ENCODE measurements around the gene IL10RA.
A peak's percentile ranks its signal among the peaks of the same experiment; 100 is the strongest.
"Not testable (repeated sequence)": the region's sequence is repeated elsewhere in the genome, so short reads cannot be mapped to it uniquely, and the experiment has no call there.

IL10RA gene

DNA sequence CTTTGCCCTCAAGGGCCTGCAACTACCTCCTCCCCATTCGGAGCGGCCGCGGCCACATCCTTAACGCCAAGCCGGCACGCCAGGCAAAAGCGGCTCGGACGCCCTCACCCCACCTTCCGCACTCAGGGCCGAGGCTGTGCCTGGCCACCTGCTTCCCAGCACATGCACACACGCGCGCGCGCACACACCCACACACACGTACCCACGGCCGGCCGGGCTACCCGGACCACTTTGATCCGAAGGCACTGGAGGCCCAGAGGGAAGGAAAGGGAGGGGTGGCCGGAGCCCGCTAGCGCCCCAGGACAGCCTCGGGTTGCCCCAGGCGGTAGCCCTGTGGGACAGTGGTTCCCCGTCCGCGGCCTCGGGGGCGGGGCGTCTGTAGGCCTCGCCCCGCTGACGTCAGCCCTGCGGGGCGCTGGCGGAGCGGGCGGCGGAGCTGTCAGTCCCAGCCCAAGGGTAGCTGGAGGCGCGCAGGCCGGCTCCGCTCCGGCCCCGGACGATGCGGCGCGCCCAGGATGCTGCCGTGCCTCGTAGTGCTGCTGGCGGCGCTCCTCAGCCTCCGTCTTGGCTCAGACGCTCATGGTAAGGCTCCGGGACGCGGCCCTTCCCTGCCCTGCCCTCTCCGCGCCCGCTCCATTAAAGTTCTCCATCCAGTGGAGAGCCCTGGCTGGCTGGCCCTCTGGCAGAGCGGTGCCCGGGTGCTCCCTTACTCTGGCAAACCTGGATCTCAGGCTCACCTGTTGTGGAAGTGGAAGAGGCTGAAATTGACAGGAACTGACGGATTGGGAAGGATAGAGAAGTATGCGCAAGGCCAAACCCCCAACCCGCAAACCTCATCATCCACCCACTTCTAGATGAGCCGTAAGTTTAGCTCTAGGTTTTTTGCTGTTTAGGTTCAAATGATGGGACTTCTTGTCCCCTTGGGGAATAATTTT is at the start of gene IL10RA:
Gene IL10RA, plus strand, starts transcription at position 442 of the 935 bp plus-strand sequence. Its CDS starts 74 bp downstream, at position 516.
- peak; percentile 75 for DNase-seq (ENCODE audit: low spot score)

DNA sequence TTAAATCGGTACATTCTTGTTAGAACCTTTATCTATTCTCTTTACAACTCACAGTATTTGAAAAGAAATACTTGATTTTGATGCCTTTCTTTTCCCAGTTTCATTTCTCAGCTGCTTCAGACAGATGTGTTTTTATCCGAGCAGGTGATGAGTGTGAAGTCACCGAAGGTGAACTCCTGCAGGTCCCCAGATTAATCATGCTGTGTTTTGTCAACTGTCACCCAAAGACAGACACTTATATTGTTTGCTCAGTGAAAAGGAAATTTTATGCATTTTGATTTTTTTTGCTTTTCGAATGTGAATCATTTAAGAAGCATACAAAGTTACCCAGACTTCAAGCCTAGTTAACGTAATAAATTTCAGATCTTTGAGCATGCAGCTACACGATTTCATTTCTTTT is 49.2 kb upstream of the IL10RA start:
- no peak for DNase-seq (ENCODE audit: low spot score)

GRCh38 chr11:117940736-117941135 is 45.5 kb upstream of the IL10RA start:
- DNase-seq (ENCODE audit: low spot score) = no peak

- DNase-seq (ENCODE audit: low spot score) = peak; percentile 51
Observed at GRCh38 chr11:117941163-117941707, 45.0 kb upstream of the IL10RA start.

GRCh38 chr11:117941976-117942654 is 44.1 kb upstream of the IL10RA start:
- no peak for DNase-seq (ENCODE audit: low spot score)

DNA sequence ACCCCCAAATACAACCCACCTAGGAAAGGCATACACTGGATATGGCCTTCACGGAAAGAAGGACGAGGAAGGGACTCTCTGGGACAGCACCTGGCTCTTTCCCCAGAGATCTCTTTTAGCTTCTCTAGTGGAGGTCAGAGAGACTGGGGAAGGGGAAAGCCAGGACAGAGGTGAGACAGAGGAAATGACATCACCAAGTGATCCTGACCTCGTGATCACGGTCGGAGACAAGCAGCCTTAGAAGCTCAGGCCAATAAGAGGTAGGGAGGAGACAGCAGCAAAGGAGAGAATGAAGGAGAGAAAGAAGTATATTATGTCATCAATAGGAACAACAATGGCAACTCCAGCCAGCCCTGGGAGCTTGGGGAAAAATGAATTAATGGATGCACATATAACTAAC is 41.6 kb upstream of the IL10RA start:
- DNase-seq (ENCODE audit: low spot score) = no peak

- DNase-seq (ENCODE audit: low spot score) = no peak
Observed at GRCh38 chr11:117945047-117945810, 41.0 kb upstream of the IL10RA start.

DNA sequence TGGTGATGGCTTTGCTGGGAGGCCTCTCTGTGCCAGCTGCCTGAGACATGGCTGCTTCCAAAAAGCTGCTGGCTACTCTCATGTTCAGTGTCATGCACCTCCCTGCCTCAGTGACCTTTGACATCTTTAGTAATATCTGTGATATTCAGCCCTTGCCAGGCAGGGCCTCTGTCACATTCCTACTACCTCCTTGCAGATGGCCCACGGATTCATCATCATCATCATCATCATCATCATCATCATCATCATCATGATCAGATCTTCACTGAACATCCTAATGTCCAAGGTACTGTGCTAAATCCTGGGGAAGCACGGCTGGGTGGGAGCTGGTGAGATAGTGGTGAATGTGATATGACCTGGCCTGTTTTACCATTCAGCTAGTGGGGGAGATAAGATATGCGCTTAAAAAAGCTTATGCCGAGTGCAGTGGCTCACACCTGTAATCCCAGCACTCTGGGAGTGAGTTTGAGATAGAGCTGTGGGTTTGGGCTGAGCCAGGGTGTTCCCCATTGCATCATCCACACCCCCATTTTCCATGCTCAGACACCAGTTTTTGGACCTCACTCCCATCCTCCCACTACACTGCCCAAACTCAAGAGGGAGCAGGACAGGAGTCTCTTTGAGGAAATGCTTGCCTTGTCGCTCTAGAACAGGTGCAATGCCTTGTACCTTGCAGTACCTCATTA is 39.9 kb upstream of the IL10RA start:
- no peak for DNase-seq (ENCODE audit: low spot score)

DNA sequence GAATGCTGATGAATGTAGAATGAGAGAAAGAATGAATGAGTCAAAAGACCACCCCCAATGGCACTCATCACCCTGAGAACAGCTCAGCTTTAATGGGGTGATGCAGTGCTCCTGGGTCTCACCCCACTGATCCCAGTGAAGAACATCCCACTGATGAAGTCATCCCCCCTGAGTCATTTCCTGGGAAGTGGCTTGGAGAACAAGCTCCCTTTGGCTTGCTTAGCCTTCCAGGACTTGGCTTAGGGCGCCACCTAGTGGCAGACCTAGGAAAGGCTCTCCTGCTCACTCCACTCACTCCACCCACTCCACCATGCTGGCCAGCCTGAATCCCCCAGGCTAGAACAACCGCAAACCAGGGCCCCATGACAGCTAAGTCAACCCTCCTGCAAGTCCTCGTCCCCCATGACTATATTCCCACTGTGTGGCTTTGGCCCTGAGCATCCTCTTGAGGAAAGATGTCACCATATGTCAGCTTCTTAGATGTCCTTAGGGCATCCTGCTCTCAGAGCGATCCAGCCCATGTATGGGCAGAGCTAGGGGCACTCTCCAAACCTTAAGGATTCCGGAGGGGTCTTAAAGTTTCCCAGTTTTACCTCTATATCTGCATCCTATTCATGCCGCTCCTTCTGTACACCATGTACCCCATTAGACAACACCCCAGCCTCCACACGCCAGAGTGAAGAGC is 39.2 kb upstream of the IL10RA start:
- peak; percentile 91 for DNase-seq (ENCODE audit: low spot score)

DNA sequence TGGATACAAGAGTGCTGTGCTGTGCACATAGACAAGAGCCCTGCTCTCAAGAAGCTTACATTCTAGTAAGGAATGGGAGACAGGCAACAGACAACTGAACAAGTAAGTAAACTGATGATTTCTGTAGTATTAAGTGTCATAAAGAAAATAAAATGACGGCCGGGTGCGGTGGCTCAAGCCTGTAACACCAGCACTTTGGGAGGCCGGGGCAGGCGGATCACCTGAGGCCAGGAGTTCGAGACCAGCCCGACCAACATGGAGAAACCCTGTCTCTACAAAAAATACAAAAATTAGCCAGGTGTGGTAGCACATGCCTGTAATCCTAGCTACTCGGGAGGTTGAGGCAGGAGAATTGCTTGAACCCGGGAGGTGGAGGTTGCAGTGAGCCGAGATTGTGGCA is 38.4 kb upstream of the IL10RA start:
- DNase-seq (ENCODE audit: low spot score) = not testable (repeated sequence)

DNA sequence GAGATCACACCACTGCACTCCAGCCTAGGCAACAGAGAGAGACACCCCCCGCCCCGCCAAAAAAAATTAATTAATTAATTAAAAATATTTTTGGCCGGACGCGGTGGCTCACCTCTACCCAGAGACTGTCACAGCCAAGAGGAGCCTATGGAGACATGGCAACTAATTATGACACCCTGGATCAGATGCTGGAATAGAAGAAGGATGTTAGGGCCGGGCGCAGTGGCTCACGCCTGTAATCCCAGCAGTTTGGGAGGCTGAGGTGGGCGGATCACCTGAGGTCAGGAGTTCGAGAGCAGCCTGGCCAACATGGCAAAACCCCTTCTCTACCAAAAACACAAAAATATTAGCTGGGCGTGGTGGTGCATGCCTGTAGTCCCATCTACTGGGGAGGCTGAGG is 37.7 kb upstream of the IL10RA start:
- DNase-seq (ENCODE audit: low spot score) = not testable (repeated sequence)

DNA sequence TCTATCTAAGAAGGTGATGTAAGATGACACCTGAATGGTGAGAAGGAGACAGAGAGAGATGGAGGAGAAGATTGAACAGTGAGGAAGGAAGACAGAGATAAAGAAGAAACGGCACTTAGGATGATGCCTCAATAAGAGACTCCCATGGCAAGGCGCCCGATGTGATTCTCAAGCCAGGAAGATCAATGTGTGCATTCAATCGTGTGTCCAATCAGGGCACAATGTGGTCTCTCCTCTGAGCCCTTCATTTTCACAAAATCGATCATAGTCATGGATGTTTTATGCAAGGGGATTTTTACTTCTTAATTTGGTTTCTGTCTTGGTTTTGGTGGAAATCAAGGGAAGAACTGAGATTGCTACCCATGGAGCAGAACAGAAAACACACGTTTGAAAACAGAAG is 37.1 kb upstream of the IL10RA start:
- DNase-seq (ENCODE audit: low spot score) = no peak

- no peak for DNase-seq (ENCODE audit: low spot score)
Observed at GRCh38 chr11:117950301-117950700, 35.9 kb upstream of the IL10RA start.

GRCh38 chr11:117950993-117951961 is 34.9 kb upstream of the IL10RA start:
- DNase-seq (ENCODE audit: low spot score) = no peak

DNA sequence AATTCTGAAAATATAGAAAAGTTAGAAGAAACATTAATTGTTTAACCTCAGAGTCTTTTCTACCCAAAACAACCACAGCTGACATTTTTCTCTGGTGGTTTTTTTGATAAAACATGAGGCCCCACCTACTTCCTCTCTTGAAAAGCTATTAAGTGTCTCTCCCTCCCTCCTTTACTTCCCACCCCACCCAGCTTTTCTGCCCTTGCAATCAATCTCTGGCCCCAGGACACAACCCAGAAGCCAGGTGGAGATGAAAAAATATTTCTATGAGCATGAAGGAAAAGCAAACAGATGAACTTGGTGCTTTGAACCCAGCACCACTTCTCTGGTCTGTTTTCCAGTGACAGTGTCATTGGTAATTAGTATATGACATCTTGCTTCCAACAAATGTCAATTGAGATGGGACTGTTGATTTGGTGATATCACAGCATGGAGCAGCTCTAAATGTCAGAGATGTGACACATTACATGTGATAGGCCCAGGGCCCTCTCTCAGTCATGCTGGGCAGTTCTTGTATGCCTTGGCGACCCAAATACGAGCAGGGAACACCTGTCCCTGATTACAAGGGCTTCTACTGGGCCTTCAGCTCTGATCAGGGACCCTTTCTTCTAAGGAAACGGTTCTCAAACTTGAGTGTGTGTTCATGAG is 33.0 kb upstream of the IL10RA start:
- DNase-seq (ENCODE audit: low spot score) = no peak

DNA sequence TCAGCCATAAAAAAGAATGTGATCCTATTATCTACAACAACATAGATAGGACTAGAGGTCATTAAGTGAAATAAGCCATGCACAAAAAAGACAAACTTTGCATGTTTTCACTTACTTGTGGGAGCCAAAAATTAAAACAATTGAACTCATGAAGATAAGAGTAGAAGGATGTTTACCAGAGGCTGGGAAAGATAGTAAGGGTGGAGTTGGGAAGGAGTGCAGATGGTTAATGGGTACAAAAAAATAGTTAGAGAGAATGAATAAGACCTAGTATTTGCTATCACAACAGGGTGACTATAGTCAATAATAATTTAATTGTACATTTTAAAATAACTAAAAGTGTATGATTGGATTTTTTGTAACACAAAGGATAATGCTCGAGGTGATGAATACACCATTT is 27.2 kb upstream of the IL10RA start:
- no peak for DNase-seq (ENCODE audit: low spot score)

GRCh38 chr11:117959438-117960149 is 26.6 kb upstream of the IL10RA start:
- DNase-seq (ENCODE audit: low spot score) = no peak

DNA sequence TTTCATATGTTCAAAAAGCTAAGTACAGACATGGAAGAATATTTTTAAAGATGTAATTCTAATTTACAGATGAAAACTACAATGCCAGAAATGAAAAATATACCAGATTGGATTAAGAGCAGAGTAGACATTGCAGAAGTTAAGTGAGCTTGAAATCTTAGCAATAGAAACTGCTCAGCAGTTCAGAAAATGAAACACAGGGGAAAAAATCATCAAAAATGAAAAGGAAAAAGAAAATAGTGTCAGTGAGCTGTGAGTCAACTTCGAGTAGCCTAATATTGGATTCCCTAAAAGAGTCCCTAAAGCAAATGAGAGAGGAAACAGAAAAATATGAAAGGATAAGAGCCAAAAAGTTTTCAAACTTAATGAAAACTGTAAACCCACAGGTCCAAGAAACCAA is 25.8 kb upstream of the IL10RA start:
- DNase-seq (ENCODE audit: low spot score) = no peak

GRCh38 chr11:117961896-117962295 is 24.3 kb upstream of the IL10RA start:
- no peak for DNase-seq (ENCODE audit: low spot score)
